K562 (cell line): ENCODE data around the gene ZBTB47. TPM values are rescaled to one million over a fixed set of nuclear protein-coding genes. Genes with fewer than 3 reads are reported as not detected.

ENCODE experiments used
- ATAC-seq: fragments of 200-7000 bp; cut with Tn5 transposase; 3 replicates; pipeline ENCODE4 v1.9.1; 2020; ENCODE audit warnings: moderate library complexity
- BruUV-seq: library from RNA; stranded (reverse); fragments of 400-500 nt; replicated peaks from 2 replicates; lab custom pipeline; 2021; lab: Mats Ljungman, UMichigan
- CTCF ChIA-PET: fragments of 300-600 bp; formaldehyde crosslinking; extraction: SDS; loops from one replicate; lab custom pipeline; 2021; ENCODE audit warnings: low intra/inter-chr PET ratio; lab: Yijun Ruan, JAX
- POLR2A ChIA-PET: fragments of 300-600, 350-650 bp; sonication (Branson Sonifier 250); formaldehyde crosslinking; extraction: SDS; loops from one replicate; lab custom pipeline; 2021; ENCODE audit warnings: antibody characterized with exemption, inconsistent platforms; lab: Yijun Ruan, JAX
- DNase-seq, 4 experiments: peaks; one replicate each; pipeline versions ENCODE4 v3.0.0 to v3.0.0-alpha.2; 2011 to 2018; ENCODE audit warnings: low spot score in 3 of 4, mixed read lengths in 3 of 4; ENCODE audit errors: extremely low read depth in 1 of 4
- FAIRE-seq: peaks from 2 replicates; lab custom pipeline; 2011; peaks lifted over from hg19 to GRCh38; lab: Jason Lieb, UNC
- H2AFZ ChIP-seq: 2 replicates; pipeline ENCODE4 v1.6.0; 2011; ENCODE audit warnings: low read depth, low read length, control low read depth, inconsistent platforms
- H3K27ac ChIP-seq: fragments of 200-600 bp; 3 replicates; pipeline ENCODE4 v1.8.0; 2011; ENCODE audit warnings: low read depth, mild to moderate bottlenecking, control low read depth, inconsistent platforms, low read length, moderate library complexity, mixed read lengths; ENCODE audit errors: extremely low read depth
- H3K27me3 ChIP-seq, 2 experiments: fragments of 300-600 bp in 1 of 2; 2 replicates in 1 of 2; 3 replicates in 1 of 2; pipeline versions ENCODE4 v1.6.0 to v1.8.0; 2011; ENCODE audit warnings: inconsistent platforms in 2 of 2, low read length in 2 of 2, mild to moderate bottlenecking in 1 of 2, mixed read lengths in 1 of 2, moderate library complexity in 1 of 2; ENCODE audit not compliant: control insufficient read depth in 2 of 2, insufficient read depth in 2 of 2
- H3K36me3 ChIP-seq: fragments of 300-600 bp; 3 replicates; pipeline ENCODE4 v1.8.0; 2011; ENCODE audit warnings: mild to moderate bottlenecking, low read length, inconsistent platforms; ENCODE audit not compliant: control insufficient read depth, insufficient read depth
- H3K4me1 ChIP-seq, 2 experiments: fragments of 200-600 bp in 1 of 2; replicated peaks in 1 of 2; 2 replicates in 1 of 2; 3 replicates in 1 of 2; pipeline versions ENCODE4 v1.5.1 to v1.8.0; 2011; ENCODE audit warnings: inconsistent platforms in 2 of 2, low read length in 2 of 2, mild to moderate bottlenecking in 1 of 2, mixed read lengths in 1 of 2, moderate library complexity in 1 of 2; ENCODE audit not compliant: control insufficient read depth in 2 of 2, insufficient read depth in 2 of 2
- H3K4me2 ChIP-seq: 2 replicates; pipeline ENCODE4 v1.6.1; 2011; ENCODE audit warnings: low read length, control low read depth, inconsistent platforms, mixed read lengths; ENCODE audit not compliant: insufficient read depth
- H3K4me3 ChIP-seq: fragments of 200-600 bp; sonication (generic), shearing (Covaris generic); 2 replicates; pipeline ENCODE4 v1.5.1; 2016; ENCODE audit warnings: control low read depth, inconsistent platforms
- H3K79me2 ChIP-seq: fragments of 200-600 bp; 3 replicates; pipeline ENCODE4 v1.8.0; 2011; ENCODE audit warnings: low read length, inconsistent platforms; ENCODE audit not compliant: control insufficient read depth, insufficient read depth
- H3K9ac ChIP-seq, 2 experiments: 2 replicates each; pipeline versions ENCODE4 v1.6.0 to v1.6.1; 2011; ENCODE audit warnings: low read depth in 2 of 2, low read length in 2 of 2, control low read depth in 1 of 2, inconsistent platforms in 1 of 2, mild to moderate bottlenecking in 1 of 2, mixed read lengths in 1 of 2; ENCODE audit not compliant: insufficient read depth in 1 of 2
- H3K9me1 ChIP-seq: one replicate; pipeline ENCODE4 v1.6.0; 2011; ENCODE audit warnings: inconsistent platforms, mild to moderate bottlenecking, low read length, moderate library complexity; ENCODE audit not compliant: control insufficient read depth, insufficient read depth
- H3K9me3 ChIP-seq: replicated peaks from 2 replicates; pipeline ENCODE4 v1.5.1; 2011; ENCODE audit warnings: low read depth, low read length, inconsistent platforms; ENCODE audit not compliant: control insufficient read depth, insufficient read depth
- H4K20me1 ChIP-seq: replicated peaks from 2 replicates; pipeline ENCODE4 v1.6.1; 2011; ENCODE audit warnings: low read length, inconsistent platforms, mixed read lengths; ENCODE audit not compliant: control insufficient read depth, insufficient read depth
- BRF1 ChIP-seq: IDR thresholded peaks from 3 replicates; pipeline ENCODE4 v1.6.1; 2011; ENCODE audit warnings: borderline replicate concordance, mild to moderate bottlenecking; ENCODE audit not compliant: insufficient read length; ENCODE audit errors: extremely low read depth
- IRF9 ChIP-seq: fragments of 450-650 bp; IDR thresholded peaks from 2 replicates; pipeline ENCODE4 v1.6.1; 2016; ENCODE audit warnings: missing biosample characterization, missing genetic modification characterization
- SREBF1 ChIP-seq: fragments of 150-350 bp; IDR thresholded peaks from 2 replicates; pipeline ENCODE4 v1.6.1; 2014; ENCODE audit warnings: antibody characterized with exemption, low read depth, low read length, borderline replicate concordance
- ZNF146 ChIP-seq: IDR thresholded peaks from one replicate; pipeline ENCODE4 v1.6.1; 2018; ENCODE audit warnings: missing compliant biosample characterization; ENCODE audit not compliant: unreplicated experiment
- WGBS: fragments of 100-300 bp; shearing (Covaris generic); methylation state at CpG from one replicate; pipeline ENCODE4 v1.1.6; 2016; ENCODE audit warnings: low coverage, mixed read lengths; ENCODE audit not compliant: insufficient coverage; ENCODE audit errors: missing lambda C conversion rate; 5-methylcytosine and 5-hydroxymethylcytosine counted together
- in situ Hi-C: fragments of 300-500 bp; cut with MboI; formaldehyde crosslinking; loops from 4 replicates; pipeline ENCODE4 v1.15.0; 2018; ENCODE audit warnings: inconsistent platforms, mixed read lengths
- intact Hi-C: fragments of 100-400 bp; cut with micrococcal nuclease; formaldehyde crosslinking; loops from 2 replicates; pipeline ENCODE4 v1.14.2; 2022
- polyA plus RNA-seq, 8 experiments: library from polyadenylated mRNA; depleted of rRNA in 4 of 8; stranded (reverse) in 5 of 8; unstranded in 3 of 8; fragments of >200 nt; fragmentation: Nextera tagmentation in 2 of 8; fragmentation: Illumina TruSeq in 1 of 8; extraction: Ambion mirVana in 2 of 8; extraction: Trizol in 1 of 8; gene quantifications; 2 replicates each; pipeline versions ENCODE4 v1.2.1 to v1.2.3, GENCODE V29; 2011 to 2014; ENCODE audit warnings: inconsistent platforms in 1 of 8, missing spikeins in 1 of 8
- total RNA-seq, 7 experiments: library from RNA; depleted of rRNA in 6 of 7; stranded (reverse); fragments of >200 nt in 6 of 7; fragmentation: Illumina TruSeq in 2 of 7; extraction: Trizol in 2 of 7; gene quantifications; 2 replicates each; pipeline versions ENCODE4 v1.2.1 to v1.2.3, GENCODE V29; 2011 to 2021; ENCODE audit warnings: low replicate concordance in 1 of 7

ZBTB47 gene
- total and polyA plus RNA-seq, 9 of the 15 experiments (the other 6 are each of a cell fraction or from before 2014, with no cell fraction given) = 0.11 to 4.6 (median 1.7) TPM; not detected in 1

- 4% methylated on average over 9 of the region's 9 CpGs for WGBS
- FAIRE-seq (no peak), ATAC-seq (no peak), DNase-seq (no peak)
- peaks cover 0 to 22% of the 10 kb centered on the region in 2 experiments; a peak in 2 of 5 replicates for H3K4me1 ChIP-seq
- no peak overlapping the region for H2AFZ ChIP-seq
- H3K79me2 ChIP-seq = no peaks in the 10 kb centered on the region
- H4K20me1 ChIP-seq = peaks cover 19% of the 10 kb centered on the region; the same call in 1 of the 2 replicates
- H3K9me3 ChIP-seq = no peaks in the 10 kb centered on the region
- BruUV-seq = no TSS peak
- H3K9ac ChIP-seq = no peak overlapping the region
- H3K27me3 ChIP-seq = peaks cover 31 to 84% of the 10 kb centered on the region in 2 experiments
- intact Hi-C loops = no loop called here
- in situ Hi-C loops = no loop called here
- peaks cover 5% of the 10 kb centered on the region for H3K9me1 ChIP-seq
- no peak overlapping the region for H3K27ac ChIP-seq
- H3K4me3 ChIP-seq = no peak overlapping the region
- ChIA-PET CTCF (no interaction called here), POLR2A (interaction anchor here (0.6 to 1.3 kb wide), 3 partner anchors 16 to 1002 kb away, joined by 3 to 6 read pairs (median 4); no protein-coding TSS in a partner anchor)
- H3K4me2 ChIP-seq = no peak overlapping the region
- no peak for TF ChIP-seq BRF1
- TF ChIP-seq ZNF146 (CRISPR knock-in tag) = no peak
- no peak for TF ChIP-seq SREBF1
- no peaks in the 10 kb centered on the region for H3K36me3 ChIP-seq
These were observed 36.0 kb downstream of the ZBTB47 start for GRCh38 chr3:42689421-42690014.

- ChIA-PET CTCF (no interaction called here), POLR2A (interaction anchor here (0.6 to 1.3 kb wide), 3 partner anchors 15 to 1001 kb away, joined by 3 to 6 read pairs (median 4); no protein-coding TSS in a partner anchor)
- no peaks in the 10 kb centered on the region for H3K36me3 ChIP-seq
- WGBS = 2% methylated on average over 7 of the region's 7 CpGs
- DNase-seq (no peak), ATAC-seq (no peak), FAIRE-seq (no peak)
- peaks cover 19% of the 10 kb centered on the region; the same call in 1 of the 2 replicates for H4K20me1 ChIP-seq
- no peak overlapping the region for H3K4me3 ChIP-seq
- peaks cover 0 to 21% of the 10 kb centered on the region in 2 experiments; a peak in 2 of 5 replicates for H3K4me1 ChIP-seq
- H3K79me2 ChIP-seq = no peaks in the 10 kb centered on the region
- H3K27ac ChIP-seq = no peak overlapping the region
- H3K27me3 ChIP-seq = peaks cover 31 to 78% of the 10 kb centered on the region in 2 experiments
- H3K9me1 ChIP-seq = peaks cover 5% of the 10 kb centered on the region
- H2AFZ ChIP-seq = no peak overlapping the region
- no peaks in the 10 kb centered on the region for H3K9me3 ChIP-seq
- no TSS peak for BruUV-seq
- in situ Hi-C loops (no loop called here), intact Hi-C loops (no loop called here)
- no peak overlapping the region for H3K9ac ChIP-seq
- TF ChIP-seq IRF9 = no peak
- H3K4me2 ChIP-seq = no peak overlapping the region
These were observed 36.7 kb downstream of the ZBTB47 start for GRCh38 chr3:42690191-42690590.
